ENCODE measurements around the gene INVS. TPM values are rescaled to one million over a fixed set of nuclear protein-coding genes. Genes with fewer than 3 reads are reported as not detected.

The INVS gene
- total RNA-seq, 2 donors from 2014 or later: 37.8 to 46.8 TPM

GRCh38 chr9:100346836-100347235 is 247.8 kb downstream of the INVS start:
- Histone ChIP-seq H3K27ac (no peak overlapping the region), H3K4me1 (ENCODE audit: control insufficient read depth in 1 of 2, low read depth in 2 of 2) (peaks cover 3 to 5% of the 10 kb centered on the region in 2 donors), H3K4me3 (no peak overlapping the region), H3K36me3 (no peaks in the 10 kb centered on the region), H3K9me3 (no peaks in the 10 kb centered on the region), H3K27me3 (replicated peaks; ENCODE audit: insufficient read depth) (no peaks in the 10 kb centered on the region)
- no peak for ATAC-seq (ENCODE audit: insufficient number of reproducible peaks, low FRiP score, low read depth)
- DNase-seq (ENCODE audit: low spot score): no peak
- no peak for TF ChIP-seq CTCF (IDR thresholded peaks at IDR 0.05)

- Histone ChIP-seq H3K27ac (no peak overlapping the region), H3K4me1 (ENCODE audit: control insufficient read depth in 1 of 2, low read depth in 2 of 2) (peaks cover 8 to 15% of the 10 kb centered on the region in 2 donors), H3K36me3 (no peaks in the 10 kb centered on the region), H3K4me3 (no peak overlapping the region), H3K27me3 (replicated peaks; ENCODE audit: insufficient read depth) (no peaks in the 10 kb centered on the region), H3K9me3 (no peaks in the 10 kb centered on the region)
- DNase-seq (ENCODE audit: low spot score): no peak
- TF ChIP-seq CTCF (IDR thresholded peaks at IDR 0.05): no peak
- ATAC-seq (ENCODE audit: insufficient number of reproducible peaks, low FRiP score, low read depth): no peak
Observed at GRCh38 chr9:100350188-100350587, 251.1 kb downstream of the INVS start.

Other genes with a start within 250 kb of the INVS start
- 10 to 100 TPM; 33.2 to 41.8 TPM for gene STX17, start 192.6 kb upstream of the INVS start, total RNA-seq
- gene ERP44, start 243 bp upstream of the INVS start, total RNA-seq: 10 to 100 TPM; 13.8 to 17.6 TPM